DOHH2 (cell line): Measurements from ENCODE around the gene CLDN7.
"Not testable (repeated sequence)": the region's sequence is repeated elsewhere in the genome, so short reads cannot be mapped to it uniquely, and the experiment has no call there.

Experiments
- H3F3A ChIP-seq: fragments of 200-600 bp; sonication (generic), shearing (Covaris generic); 2 replicates; pipeline ENCODE4 v1.6.0; 2016; ENCODE audit warnings: antibody characterized with exemption, mild to moderate bottlenecking; ENCODE audit not compliant: control insufficient read depth, insufficient read depth
- H3K27ac ChIP-seq: fragments of 200-600 bp; sonication (generic); 2 replicates; pipeline ENCODE4 v1.5.1; 2014; ENCODE audit warnings: low read depth, mild to moderate bottlenecking, low read length, moderate library complexity
- H3K27me3 ChIP-seq: fragments of 200-600 bp; sonication (generic); 2 replicates; pipeline ENCODE4 v1.6.1; 2014; ENCODE audit warnings: mild to moderate bottlenecking, low read length, mixed read lengths; ENCODE audit not compliant: control insufficient read depth
- H3K36me3 ChIP-seq: fragments of 200-600 bp; sonication (generic); 2 replicates; pipeline ENCODE4 v1.6.1; 2014; ENCODE audit warnings: mild to moderate bottlenecking, low read length, moderate library complexity, mixed read lengths; ENCODE audit not compliant: control insufficient read depth
- H3K4me1 ChIP-seq: fragments of 200-600 bp; sonication (generic); 2 replicates; pipeline ENCODE4 v1.6.1; 2014; ENCODE audit warnings: mild to moderate bottlenecking, low read length, mixed read lengths; ENCODE audit not compliant: control insufficient read depth
- H3K4me2 ChIP-seq: fragments of 200-600 bp; sonication (generic); 2 replicates; pipeline ENCODE4 v1.6.0; 2014; ENCODE audit warnings: mild to moderate bottlenecking, low read length, moderate library complexity
- H3K4me3 ChIP-seq: fragments of 200-600 bp; sonication (generic); 2 replicates; pipeline ENCODE4 v1.5.1; 2014; ENCODE audit warnings: mild to moderate bottlenecking, low read length, mixed read lengths
- H3K79me2 ChIP-seq: fragments of 200-600 bp; sonication (generic); 2 replicates; pipeline ENCODE4 v1.6.1; 2014; ENCODE audit warnings: mild to moderate bottlenecking, low read length, mixed read lengths; ENCODE audit not compliant: control insufficient read depth
- H3K9me2 ChIP-seq: fragments of 200-600 bp; sonication (generic); replicated peaks from 2 replicates; pipeline ENCODE4 v1.6.1; 2014; ENCODE audit warnings: mild to moderate bottlenecking, low read length, mixed read lengths; ENCODE audit not compliant: control insufficient read depth
- H3K9me3 ChIP-seq: fragments of 200-600 bp; sonication (generic); 2 replicates; pipeline ENCODE4 v1.6.1; 2014; ENCODE audit warnings: antibody characterized with exemption, low read length, mixed read lengths; ENCODE audit not compliant: control insufficient read depth, insufficient read depth
- H4K20me1 ChIP-seq: fragments of 200-600 bp; sonication (generic); 2 replicates; pipeline ENCODE4 v1.6.0; 2014; ENCODE audit warnings: low read depth, mild to moderate bottlenecking, antibody characterized with exemption, low read length, moderate library complexity; ENCODE audit not compliant: control insufficient read depth, insufficient read depth
- EZH2phosphoT487 ChIP-seq: fragments of 200-600 bp; sonication (generic); IDR thresholded peaks from 2 replicates; pipeline ENCODE4 v1.6.1; 2017; ENCODE audit warnings: borderline replicate concordance, mild to moderate bottlenecking, antibody characterized with exemption, low read length, moderate library complexity, mixed read lengths
- TF ChIP-seq, protein P1 (sequence below): fragments of 200-600 bp; sonication (generic); IDR thresholded peaks from one replicate; pipeline ENCODE4 v1.5.1; 2014; ENCODE audit warnings: antibody characterized with exemption, mild to moderate bottlenecking, low read depth, low read length; ENCODE audit not compliant: poor library complexity, severe bottlenecking

CLDN7 gene

DNA sequence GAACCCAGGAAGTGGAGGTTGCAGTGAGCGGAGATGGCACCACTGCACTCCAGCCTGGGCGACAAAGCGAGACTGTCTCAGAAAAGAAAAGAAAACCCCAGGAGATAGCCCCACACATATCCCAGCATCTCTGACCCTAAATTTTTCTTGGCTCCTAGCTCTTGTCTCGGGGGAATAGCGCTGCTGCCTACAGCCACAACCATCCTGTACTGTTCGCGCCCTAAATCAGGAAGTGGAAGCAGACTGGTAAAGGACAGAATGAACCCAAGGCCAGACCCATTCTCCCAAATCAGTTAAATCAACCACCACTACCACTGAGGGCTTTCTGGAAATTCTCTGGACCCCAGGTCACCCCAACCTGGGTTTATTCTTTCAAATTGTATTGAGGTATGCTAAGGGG is 12.4 kb downstream of the CLDN7 start:
- H3K27me3 ChIP-seq, result no peaks in the 10 kb centered on the region
- peaks cover 13% of the 10 kb centered on the region for H3F3A ChIP-seq
- H3K4me2 ChIP-seq, result peak overlapping the region; percentile 97
- no peaks in the 10 kb centered on the region for H3K9me2 ChIP-seq
- H3K27ac ChIP-seq, result no peak overlapping the region
- peaks cover 76% of the 10 kb centered on the region for H3K79me2 ChIP-seq
- H3K36me3 ChIP-seq, result peaks cover 60% of the 10 kb centered on the region
- H3K4me1 ChIP-seq, result peaks cover 25% of the 10 kb centered on the region
- peak overlapping the region; percentile 88 for H3K4me3 ChIP-seq
- TF ChIP-seq, protein P1, sequence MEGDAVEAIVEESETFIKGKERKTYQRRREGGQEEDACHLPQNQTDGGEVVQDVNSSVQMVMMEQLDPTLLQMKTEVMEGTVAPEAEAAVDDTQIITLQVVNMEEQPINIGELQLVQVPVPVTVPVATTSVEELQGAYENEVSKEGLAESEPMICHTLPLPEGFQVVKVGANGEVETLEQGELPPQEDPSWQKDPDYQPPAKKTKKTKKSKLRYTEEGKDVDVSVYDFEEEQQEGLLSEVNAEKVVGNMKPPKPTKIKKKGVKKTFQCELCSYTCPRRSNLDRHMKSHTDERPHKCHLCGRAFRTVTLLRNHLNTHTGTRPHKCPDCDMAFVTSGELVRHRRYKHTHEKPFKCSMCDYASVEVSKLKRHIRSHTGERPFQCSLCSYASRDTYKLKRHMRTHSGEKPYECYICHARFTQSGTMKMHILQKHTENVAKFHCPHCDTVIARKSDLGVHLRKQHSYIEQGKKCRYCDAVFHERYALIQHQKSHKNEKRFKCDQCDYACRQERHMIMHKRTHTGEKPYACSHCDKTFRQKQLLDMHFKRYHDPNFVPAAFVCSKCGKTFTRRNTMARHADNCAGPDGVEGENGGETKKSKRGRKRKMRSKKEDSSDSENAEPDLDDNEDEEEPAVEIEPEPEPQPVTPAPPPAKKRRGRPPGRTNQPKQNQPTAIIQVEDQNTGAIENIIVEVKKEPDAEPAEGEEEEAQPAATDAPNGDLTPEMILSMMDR, result no peak
- TF ChIP-seq EZH2phosphoT487, result no peak
- H4K20me1 ChIP-seq, result peaks cover 13% of the 10 kb centered on the region; the same call in 1 of the 2 replicates
- no peaks in the 10 kb centered on the region for H3K9me3 ChIP-seq

DNA sequence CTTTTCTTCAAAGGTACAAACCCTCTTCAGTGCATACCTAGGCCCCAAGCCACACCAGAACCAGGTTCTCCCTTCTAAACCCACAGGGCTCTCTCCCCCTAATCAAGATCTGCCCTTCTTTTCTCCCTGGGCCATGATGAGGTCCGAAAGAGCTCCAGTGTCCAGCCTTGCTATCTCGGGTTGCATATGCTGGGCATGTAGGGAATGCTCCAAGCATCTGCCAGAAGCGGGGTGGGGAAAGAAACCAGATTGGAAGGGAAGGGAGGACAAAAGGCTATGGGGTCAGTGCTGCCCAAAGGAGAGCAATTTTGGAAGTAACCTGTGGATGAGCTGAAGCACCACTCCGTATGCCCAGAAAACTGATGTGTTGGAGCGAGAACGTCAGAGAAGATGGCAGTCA is 13.1 kb downstream of the CLDN7 start:
- Histone ChIP-seq H3K9me3 (no peaks in the 10 kb centered on the region), H3K4me3 (peak overlapping the region; percentile 88), H3F3A (peaks cover 18% of the 10 kb centered on the region), H3K4me1 (peaks cover 25% of the 10 kb centered on the region), H3K27me3 (no peaks in the 10 kb centered on the region), H4K20me1 (peaks cover 13% of the 10 kb centered on the region; the same call in 1 of the 2 replicates), H3K27ac (no peak overlapping the region), H3K36me3 (peaks cover 60% of the 10 kb centered on the region), H3K4me2 (peak overlapping the region; percentile 97), H3K9me2 (no peaks in the 10 kb centered on the region), H3K79me2 (peaks cover 75% of the 10 kb centered on the region)
- no peak for TF ChIP-seq EZH2phosphoT487
- TF ChIP-seq, protein P1, result no peak

DNA sequence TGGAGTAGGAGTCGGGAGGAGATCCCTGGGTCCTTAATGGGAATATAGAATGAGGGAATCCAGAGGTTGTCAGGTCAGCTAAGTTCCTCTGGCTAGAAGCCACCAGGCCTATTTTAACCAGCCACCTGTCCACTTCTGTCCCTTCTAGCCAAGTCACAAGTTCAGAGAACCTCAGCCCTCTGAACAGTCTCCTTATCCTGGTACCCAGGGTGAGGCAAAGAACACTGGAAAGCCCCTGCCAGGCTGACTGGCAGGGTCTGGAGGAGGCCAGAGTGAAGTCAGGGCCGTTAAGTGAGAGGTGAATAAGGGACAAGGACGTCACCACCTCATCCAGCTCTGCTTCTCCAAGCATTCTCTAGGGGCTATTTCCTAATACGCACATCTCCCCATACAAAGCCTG is 13.5 kb downstream of the CLDN7 start:
- Histone ChIP-seq H3K4me1 (peaks cover 25% of the 10 kb centered on the region), H3F3A (peaks cover 21% of the 10 kb centered on the region), H3K27ac (no peak overlapping the region), H3K9me2 (no peaks in the 10 kb centered on the region), H3K27me3 (no peaks in the 10 kb centered on the region), H3K9me3 (no peaks in the 10 kb centered on the region), H3K4me3 (0 out of 2 replicates have a peak overlapping the region, but pooled peaks have one; percentile 88), H3K4me2 (peak overlapping the region; percentile 97), H3K79me2 (peaks cover 71% of the 10 kb centered on the region), H3K36me3 (peaks cover 61% of the 10 kb centered on the region), H4K20me1 (peaks cover 13% of the 10 kb centered on the region; the same call in 1 of the 2 replicates)
- TF ChIP-seq, protein P1, result no peak
- no peak for TF ChIP-seq EZH2phosphoT487

GRCh38 chr17:7246779-7247178 is 15.5 kb downstream of the CLDN7 start:
- no peaks in the 10 kb centered on the region for H3K9me3 ChIP-seq
- no peaks in the 10 kb centered on the region for H3K9me2 ChIP-seq
- peaks cover 62% of the 10 kb centered on the region for H3K36me3 ChIP-seq
- no peak overlapping the region for H3K4me2 ChIP-seq
- TF ChIP-seq, protein P1, result no peak
- TF ChIP-seq EZH2phosphoT487, result no peak
- no peak overlapping the region for H3K27ac ChIP-seq
- H3K4me1 ChIP-seq, result peaks cover 27% of the 10 kb centered on the region
- no peaks in the 10 kb centered on the region for H3K27me3 ChIP-seq
- H4K20me1 ChIP-seq, result peaks cover 13% of the 10 kb centered on the region; the same call in 1 of the 2 replicates
- H3K4me3 ChIP-seq, result no peak overlapping the region
- peaks cover 26% of the 10 kb centered on the region for H3F3A ChIP-seq
- peaks cover 65% of the 10 kb centered on the region for H3K79me2 ChIP-seq

DNA sequence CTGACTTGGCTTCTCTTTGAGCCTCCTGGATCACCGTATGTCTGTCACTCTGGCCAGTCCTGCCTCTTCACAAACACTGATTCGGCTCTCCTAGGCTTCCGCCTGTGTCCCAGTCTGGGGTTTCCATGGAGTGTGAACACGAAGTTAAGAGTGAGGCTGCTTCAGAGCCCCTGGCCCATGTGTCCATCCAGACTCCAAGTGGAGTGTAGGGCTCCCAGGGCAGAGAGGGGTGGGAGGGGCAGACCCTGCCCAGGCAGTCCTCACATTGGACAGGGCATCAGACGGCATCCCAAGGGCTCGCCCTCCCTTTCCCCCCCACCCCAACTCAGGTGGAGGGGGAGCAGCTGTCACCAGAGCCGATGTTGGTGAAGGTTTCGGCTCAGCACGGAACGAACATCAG is 18.4 kb downstream of the CLDN7 start:
- H3K79me2 ChIP-seq, result peaks cover 59% of the 10 kb centered on the region

More for the DNA sequence above, 18.4 kb downstream of the CLDN7 start:
- not testable (repeated sequence) for H3K4me2 ChIP-seq, H3K9me3 ChIP-seq, H3K27ac ChIP-seq, H4K20me1 ChIP-seq, H3K4me3 ChIP-seq, H3K9me2 ChIP-seq, H3K27me3 ChIP-seq
- Histone ChIP-seq H3K4me1 (peaks cover 30% of the 10 kb centered on the region), H3K36me3 (peaks cover 61% of the 10 kb centered on the region), H3F3A (peaks cover 42% of the 10 kb centered on the region)
